Measurements from ENCODE around the gene SGSM1.
A peak's percentile ranks its signal among the peaks of the same experiment; 100 is the strongest.

SGSM1 gene

DNA sequence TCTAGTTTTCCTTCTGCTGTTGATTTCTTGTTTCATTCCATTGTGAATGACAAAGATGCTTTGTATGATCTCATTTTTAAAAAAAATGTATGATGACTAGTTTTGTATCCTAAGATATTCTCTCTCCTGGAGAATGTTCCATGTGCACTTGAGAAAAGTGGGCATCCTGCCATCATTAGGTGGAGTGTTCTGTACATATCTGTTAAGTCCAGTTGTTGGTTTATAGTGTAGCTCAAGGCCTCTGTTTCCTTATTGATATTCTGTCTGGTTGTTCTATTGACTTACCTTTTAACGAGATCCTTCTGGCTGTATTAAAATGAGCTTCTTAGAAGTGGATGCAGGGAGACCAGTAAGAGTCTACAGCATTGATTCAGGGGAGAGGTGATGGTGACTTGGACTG is 35.2 kb downstream of the SGSM1 start:
- H3K27ac ChIP-seq, result no peak overlapping the region
- no peak for DNase-seq (ENCODE audit: low spot score)
- TF ChIP-seq CTCF (IDR thresholded peaks at IDR 0.05), result no peak
- H3K4me3 ChIP-seq, result no peak overlapping the region

DNA sequence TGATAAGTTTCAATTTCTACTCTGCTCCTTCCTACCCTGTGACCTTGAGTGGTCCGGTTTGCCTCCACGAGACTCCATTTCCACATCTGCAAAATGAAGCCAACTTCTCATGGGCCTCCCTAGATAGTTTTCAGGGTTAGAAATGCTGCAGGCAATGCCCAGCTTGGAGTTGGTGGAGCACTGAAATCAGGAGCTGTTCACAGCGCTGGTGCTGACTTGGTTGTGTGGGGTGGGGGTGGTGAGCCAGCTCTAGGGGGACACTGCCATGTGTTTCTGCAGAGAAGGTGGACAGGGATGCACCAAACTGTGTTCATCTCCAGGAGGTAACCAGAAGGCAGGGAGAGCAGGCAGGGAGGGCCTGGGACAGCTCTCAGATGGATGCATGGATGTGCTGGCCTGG is 37.0 kb downstream of the SGSM1 start:
- DNase-seq (ENCODE audit: low spot score), result no peak
- no peak for TF ChIP-seq CTCF (IDR thresholded peaks at IDR 0.05)
- H3K4me3 ChIP-seq, result no peak overlapping the region
- H3K27ac ChIP-seq, result no peak overlapping the region

DNA sequence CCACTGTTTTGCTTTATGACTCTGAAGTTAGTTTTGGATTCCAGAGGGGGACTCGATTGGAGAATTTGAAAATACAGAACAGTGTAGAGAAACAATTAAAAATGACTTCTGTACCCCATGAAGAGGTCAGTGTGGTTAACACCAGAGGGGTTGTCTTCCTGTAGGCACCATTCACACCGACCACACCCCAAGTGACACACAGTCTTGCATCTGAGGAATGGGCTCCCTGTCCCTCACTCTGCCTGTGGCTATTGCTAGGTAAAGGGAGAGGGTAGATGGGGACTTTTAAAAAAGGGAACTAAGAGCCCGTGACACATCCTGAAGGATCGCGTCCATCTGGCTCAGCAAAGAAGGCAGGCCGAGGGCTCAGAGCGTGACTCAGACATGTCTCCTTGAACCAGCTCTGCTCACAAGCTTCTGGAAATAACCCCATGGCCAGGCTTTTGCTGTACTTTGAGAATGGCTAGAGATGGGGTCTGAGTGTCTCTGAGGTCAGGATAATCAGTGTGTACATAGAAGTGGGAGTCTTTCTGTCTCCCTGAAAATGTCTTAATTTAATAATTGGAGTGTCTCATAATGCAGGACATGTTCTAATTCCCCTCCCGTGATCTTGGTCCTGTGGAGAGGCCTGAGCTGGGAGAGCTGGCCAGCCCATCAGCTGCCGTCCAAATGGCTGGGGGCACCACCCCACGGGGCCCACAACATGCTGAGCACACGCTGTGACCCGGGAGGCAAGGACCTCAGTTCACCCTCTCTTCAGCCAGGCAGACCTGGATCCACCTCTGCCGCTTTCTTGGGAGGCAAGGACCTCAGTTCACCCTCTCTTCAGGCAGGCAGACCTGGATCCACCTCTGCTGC is 39.3 kb downstream of the SGSM1 start:
- H3K27ac ChIP-seq, result peak overlapping the region in 1 of 2 donors; percentile 51
- TF ChIP-seq CTCF (IDR thresholded peaks at IDR 0.05), result no peak
- DNase-seq (ENCODE audit: low spot score), result peak; percentile 79
- no peak overlapping the region for H3K4me3 ChIP-seq

DNA sequence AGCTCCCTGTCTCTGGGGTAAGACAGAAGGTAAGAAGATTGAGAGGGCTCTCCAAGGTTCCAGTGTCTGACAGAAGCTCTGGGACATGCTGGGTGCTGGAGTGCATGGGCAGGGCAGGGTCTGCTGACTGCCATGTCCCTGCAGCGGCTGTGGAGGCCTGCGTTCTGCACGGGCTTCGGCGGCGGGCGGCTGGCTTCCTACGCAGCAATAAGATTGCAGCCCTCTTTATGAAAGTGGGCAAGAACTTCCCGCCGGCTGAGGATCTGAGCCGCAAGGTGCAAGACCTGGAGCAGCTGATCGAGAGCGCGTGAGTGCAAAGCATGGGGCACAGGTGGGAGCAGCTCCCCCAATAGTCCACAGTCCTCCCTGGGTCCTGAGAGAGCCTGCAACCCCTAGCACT is 41.5 kb downstream of the SGSM1 start:
- no peak for DNase-seq (ENCODE audit: low spot score)
- H3K4me3 ChIP-seq, result no peak overlapping the region
- no peak overlapping the region for H3K27ac ChIP-seq
- TF ChIP-seq CTCF (IDR thresholded peaks at IDR 0.05), result no peak

GRCh38 chr22:24848559-24849168 is 42.7 kb downstream of the SGSM1 start:
- Histone ChIP-seq H3K27ac (no peak overlapping the region), H3K4me3 (no peak overlapping the region)
- no peak for TF ChIP-seq CTCF (IDR thresholded peaks at IDR 0.05)
- DNase-seq (ENCODE audit: low spot score), result no peak

- TF ChIP-seq CTCF (IDR thresholded peaks at IDR 0.05), result no peak
- Histone ChIP-seq H3K27ac (no peak overlapping the region), H3K4me3 (no peak overlapping the region)
- no peak for DNase-seq (ENCODE audit: low spot score)
Observed at GRCh38 chr22:24855794-24856193, 49.8 kb downstream of the SGSM1 start.

GRCh38 chr22:24857576-24857975 is 51.6 kb downstream of the SGSM1 start:
- H3K27ac ChIP-seq, result no peak overlapping the region
- TF ChIP-seq CTCF (IDR thresholded peaks at IDR 0.05), result no peak
- H3K4me3 ChIP-seq, result no peak overlapping the region
- DNase-seq (ENCODE audit: low spot score), result no peak

Data from coronary artery (tissue), 2 donors.